Sigmoid colon (tissue), 7 donors: ENCODE data around the gene C14orf119. TPM values are rescaled to one million over a fixed set of nuclear protein-coding genes. Genes with fewer than 3 reads are reported as not detected.

Experiments
- DNase-seq: peaks from one replicate; pipeline ENCODE4 v3.0.0-alpha.2; 2019
- H3K27ac ChIP-seq, 4 donors: fragments of 200-600 bp; sonication (generic); one replicate each; pipeline ENCODE4 v1.5.1; 2016 to 2019; ENCODE audit warnings: mild to moderate bottlenecking in 1 of 4
- H3K27me3 ChIP-seq, 3 donors: fragments of 200-600 bp; sonication (generic); one replicate each; pipeline ENCODE4 v1.5.1; 2019; ENCODE audit warnings: mild to moderate bottlenecking in 1 of 3
- H3K36me3 ChIP-seq, 4 donors: fragments of 200-600 bp; sonication (generic); one replicate each; pipeline ENCODE4 v1.5.1; 2016 to 2019
- H3K4me1 ChIP-seq, 4 donors: fragments of 200-600 bp; sonication (generic); one replicate each; pipeline ENCODE4 v1.5.1; 2017 to 2019
- H3K4me3 ChIP-seq, 4 donors: fragments of 200-600 bp; sonication (generic); one replicate each; pipeline ENCODE4 v1.5.1; 2017 to 2019; ENCODE audit warnings: mild to moderate bottlenecking in 2 of 4, moderate library complexity in 1 of 4
- H3K9me3 ChIP-seq, 4 donors: fragments of 200-600 bp in 3 of 4; sonication (generic) in 3 of 4; one replicate each; pipeline versions ENCODE4 v1.5.1 to v1.6.1; 2013 to 2019
- CTCF ChIP-seq, 4 experiments: fragments of 450-650 bp in 3 of 4; fragments of 200-600 bp in 1 of 4; IDR thresholded peaks; one replicate each; pipeline ENCODE4 v1.5.1; 2016 to 2019; ENCODE audit warnings: antibody characterized with exemption in 4 of 4, mild to moderate bottlenecking in 3 of 4, moderate library complexity in 2 of 4
- EP300 ChIP-seq, 4 donors: sonication (generic); formaldehyde crosslinking; IDR thresholded peaks; one replicate each; pipeline ENCODE4 v1.6.1; 2017; ENCODE audit warnings: antibody characterized with exemption in 4 of 4
- POLR2A ChIP-seq, 2 donors: fragments of 450-650 bp; IDR thresholded peaks; one replicate each; pipeline ENCODE4 v1.6.1; 2016; ENCODE audit warnings: antibody characterized with exemption in 2 of 2, mild to moderate bottlenecking in 2 of 2, moderate library complexity in 2 of 2
- POLR2AphosphoS5 ChIP-seq, 4 donors: sonication (generic); formaldehyde crosslinking; IDR thresholded peaks; one replicate each; pipeline ENCODE4 v1.6.1; 2017; ENCODE audit warnings: antibody characterized with exemption in 4 of 4
- WGBS, 2 donors: extraction: QIAGEN DNeasy Blood & Tissue Kit; methylation state at CpG; one replicate each; pipeline ENCODE4 v1.1.7; 2013; 5-methylcytosine and 5-hydroxymethylcytosine counted together
- intact Hi-C: fragments of 100-400 bp; cut with DNase I; formaldehyde crosslinking; loops from one replicate; pipeline ENCODE4 v1.15.1; 2023
- polyA plus RNA-seq, 3 donors: library from polyadenylated mRNA; stranded (reverse); fragments of 200-250 nt; gene quantifications; one replicate each; pipeline ENCODE4 v1.2.3, GENCODE V29; 2013
- total RNA-seq, 4 donors: library from RNA; depleted of rRNA; stranded (reverse); fragments of >200 nt; gene quantifications; one replicate each; pipeline ENCODE4 v1.1.0, GENCODE V29; 2016
- donor health status: healthy with polysubstance abuse.
- donor health status: Bipolar disorder and iron deficiency.
- donor health status: healthy.

C14orf119 gene
- total and polyA plus RNA-seq, 7 donors: 22.4 to 94.3 (median 38.9) TPM

GRCh38 chr14:23126548-23127278 is 31.4 kb downstream of the C14orf119 start:
- intact Hi-C loops: no loop called here
- no peak overlapping the region for H3K4me3 ChIP-seq
- WGBS, 2 donors: 88 to 90% methylated on average over 8 of the region's 8 CpGs
- no peak for DNase-seq
- no peak overlapping the region for H3K27ac ChIP-seq
- TF ChIP-seq CTCF (IDR thresholded peaks at IDR 0.05): no peak
- no peaks in the 10 kb centered on the region for H3K9me3 ChIP-seq
- peaks cover 0 to 4% (median 0%) of the 10 kb centered on the region in 3 donors for H3K27me3 ChIP-seq
- H3K36me3 ChIP-seq: peaks cover 0 to 9% (median 2%) of the 10 kb centered on the region in 4 donors
- H3K4me1 ChIP-seq: peaks cover 0 to 3% (median 1%) of the 10 kb centered on the region in 4 donors

- H3K9me3 ChIP-seq: no peaks in the 10 kb centered on the region
- H3K4me3 ChIP-seq: no peak overlapping the region
- no peaks in the 10 kb centered on the region for H3K4me1 ChIP-seq
- 92 to 94% methylated on average over 3 of the region's 3 CpGs for WGBS, 2 donors
- no peak for DNase-seq
- intact Hi-C loops: no loop called here
- no peak overlapping the region for H3K27ac ChIP-seq
- H3K27me3 ChIP-seq: peaks cover 0 to 2% (median 0%) of the 10 kb centered on the region in 3 donors
- no peak for TF ChIP-seq EP300 (IDR thresholded peaks at IDR 0.05)
- TF ChIP-seq POLR2AphosphoS5 (IDR thresholded peaks at IDR 0.05): no peak
- TF ChIP-seq CTCF (IDR thresholded peaks at IDR 0.05): no peak
- no peak for TF ChIP-seq POLR2A (IDR thresholded peaks at IDR 0.05)
- H3K36me3 ChIP-seq: peaks cover 0 to 9% (median 2%) of the 10 kb centered on the region in 4 donors
Observed at GRCh38 chr14:23127861-23128260, 32.6 kb downstream of the C14orf119 start.

- no peaks in the 10 kb centered on the region for H3K4me1 ChIP-seq
- peaks cover 0 to 9% (median 2%) of the 10 kb centered on the region in 4 donors for H3K36me3 ChIP-seq
- TF ChIP-seq POLR2AphosphoS5 (IDR thresholded peaks at IDR 0.05): no peak
- TF ChIP-seq EP300 (IDR thresholded peaks at IDR 0.05): no peak
- TF ChIP-seq CTCF (IDR thresholded peaks at IDR 0.05): no peak
- no peaks in the 10 kb centered on the region for H3K27me3 ChIP-seq
- 89 to 96% methylated on average over 7 of the region's 7 CpGs for WGBS, 2 donors
- H3K4me3 ChIP-seq: no peak overlapping the region
- intact Hi-C loops: no loop called here
- H3K9me3 ChIP-seq: no peaks in the 10 kb centered on the region
- no peak for DNase-seq
- no peak overlapping the region for H3K27ac ChIP-seq
Observed at GRCh38 chr14:23128969-23129758, 33.9 kb downstream of the C14orf119 start.

- no peak for DNase-seq
- H3K27me3 ChIP-seq: no peaks in the 10 kb centered on the region
- H3K36me3 ChIP-seq: peaks cover 0 to 9% (median 2%) of the 10 kb centered on the region in 4 donors
- 92 to 93% methylated on average over 7 of the region's 7 CpGs for WGBS, 2 donors
- H3K9me3 ChIP-seq: no peaks in the 10 kb centered on the region
- TF ChIP-seq POLR2AphosphoS5 (IDR thresholded peaks at IDR 0.05) (no peak), POLR2A (IDR thresholded peaks at IDR 0.05) (no peak), EP300 (IDR thresholded peaks at IDR 0.05) (no peak), CTCF (IDR thresholded peaks at IDR 0.05) (no peak)
- no peak overlapping the region for H3K27ac ChIP-seq
- intact Hi-C loops: no loop called here
- H3K4me1 ChIP-seq: no peaks in the 10 kb centered on the region
- no peak overlapping the region for H3K4me3 ChIP-seq
Observed at GRCh38 chr14:23129759-23130316, 34.5 kb downstream of the C14orf119 start.
